Right lobe of liver (tissue), 4 donors: Measurements from ENCODE around the gene ARHGAP36.

Experiments used
- POLR2A ChIP-seq: fragments of 450-650 bp; IDR thresholded peaks from one replicate; pipeline ENCODE4 v1.6.1; 2017; ENCODE audit warnings: antibody characterized with exemption, mild to moderate bottlenecking
- TF ChIP-seq, protein P1 (sequence below), 4 donors: fragments of 200-600 bp in 3 of 4; fragments of 450-650 bp in 1 of 4; IDR thresholded peaks; one replicate each; pipeline versions ENCODE4 v1.5.1 to v1.8.0; 2016 to 2022; ENCODE audit warnings: antibody characterized with exemption in 4 of 4, mild to moderate bottlenecking in 2 of 4
- donor health status: DM: no; HTN: no; CAD: no.
- donor health status: DM: no; HTN: no; CAD: no.
- donor health status: DM: no; HTN: yes; CAD: no.

DNA sequence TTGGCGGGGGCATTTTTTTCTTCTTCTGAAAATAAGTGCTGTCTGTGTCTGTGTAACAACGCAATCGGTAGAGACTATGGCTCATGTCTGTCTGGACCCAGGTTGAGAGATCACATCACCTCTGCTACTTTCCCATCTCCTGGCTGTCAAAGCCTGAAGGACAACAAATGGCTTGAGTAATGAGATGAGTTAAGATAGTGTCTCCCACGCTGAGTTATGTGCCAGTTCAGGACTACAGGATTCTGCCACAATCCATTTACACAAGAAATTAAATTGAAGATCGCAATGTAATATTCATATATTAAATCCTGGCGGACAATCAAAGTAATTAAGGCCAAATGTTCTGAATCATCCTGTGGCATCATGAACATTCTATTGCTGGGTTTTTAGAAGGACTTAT, 16.5 kb upstream of the ARHGAP36 start:
- TF ChIP-seq POLR2A, result no peak
- TF ChIP-seq, protein P1, sequence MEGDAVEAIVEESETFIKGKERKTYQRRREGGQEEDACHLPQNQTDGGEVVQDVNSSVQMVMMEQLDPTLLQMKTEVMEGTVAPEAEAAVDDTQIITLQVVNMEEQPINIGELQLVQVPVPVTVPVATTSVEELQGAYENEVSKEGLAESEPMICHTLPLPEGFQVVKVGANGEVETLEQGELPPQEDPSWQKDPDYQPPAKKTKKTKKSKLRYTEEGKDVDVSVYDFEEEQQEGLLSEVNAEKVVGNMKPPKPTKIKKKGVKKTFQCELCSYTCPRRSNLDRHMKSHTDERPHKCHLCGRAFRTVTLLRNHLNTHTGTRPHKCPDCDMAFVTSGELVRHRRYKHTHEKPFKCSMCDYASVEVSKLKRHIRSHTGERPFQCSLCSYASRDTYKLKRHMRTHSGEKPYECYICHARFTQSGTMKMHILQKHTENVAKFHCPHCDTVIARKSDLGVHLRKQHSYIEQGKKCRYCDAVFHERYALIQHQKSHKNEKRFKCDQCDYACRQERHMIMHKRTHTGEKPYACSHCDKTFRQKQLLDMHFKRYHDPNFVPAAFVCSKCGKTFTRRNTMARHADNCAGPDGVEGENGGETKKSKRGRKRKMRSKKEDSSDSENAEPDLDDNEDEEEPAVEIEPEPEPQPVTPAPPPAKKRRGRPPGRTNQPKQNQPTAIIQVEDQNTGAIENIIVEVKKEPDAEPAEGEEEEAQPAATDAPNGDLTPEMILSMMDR (IDR thresholded peaks at IDR 0.05), result no peak
